GM23248 (cell line): ENCODE results near the gene TRA2B. TPM values are rescaled to one million over a fixed set of nuclear protein-coding genes. Genes with fewer than 3 reads are reported as not detected.

Source experiments
- DNase-seq: peaks from one replicate; pipeline ENCODE4 v3.0.0-alpha.2; 2015
- H2AFZ ChIP-seq: fragments of 200-600 bp; sonication (generic); 2 replicates; pipeline ENCODE4 v1.6.1; 2016; ENCODE audit warnings: antibody characterized with exemption
- H3F3A ChIP-seq: fragments of 200-600 bp; sonication (generic); 2 replicates; pipeline ENCODE4 v1.6.1; 2016; ENCODE audit warnings: mild to moderate bottlenecking, antibody characterized with exemption, mixed run types; ENCODE audit not compliant: insufficient read depth
- H3K27ac ChIP-seq: fragments of 200-600 bp; sonication (generic); 2 replicates; pipeline ENCODE4 v1.5.1; 2016; ENCODE audit warnings: mild to moderate bottlenecking
- H3K27me3 ChIP-seq: fragments of 200-600 bp; sonication (generic); replicated peaks from 2 replicates; pipeline ENCODE4 v1.6.1; 2016; ENCODE audit warnings: mild to moderate bottlenecking; ENCODE audit not compliant: insufficient read depth
- H3K36me3 ChIP-seq: fragments of 200-600 bp; sonication (generic); 2 replicates; pipeline ENCODE4 v1.6.1; 2016; ENCODE audit warnings: low read depth, mild to moderate bottlenecking
- H3K4me1 ChIP-seq: fragments of 200-600 bp; sonication (generic); 2 replicates; pipeline ENCODE4 v1.6.1; 2016; ENCODE audit warnings: mild to moderate bottlenecking; ENCODE audit not compliant: insufficient read depth
- H3K4me2 ChIP-seq: fragments of 200-600 bp; sonication (generic); one replicate; pipeline ENCODE4 v1.6.1; 2016; ENCODE audit warnings: mild to moderate bottlenecking; ENCODE audit not compliant: unreplicated experiment
- H3K4me3 ChIP-seq: fragments of 200-600 bp; sonication (generic); 2 replicates; pipeline ENCODE4 v1.5.1; 2016; ENCODE audit warnings: mild to moderate bottlenecking
- H3K79me2 ChIP-seq: fragments of 200-600 bp; sonication (generic); 2 replicates; pipeline ENCODE4 v1.6.1; 2016; ENCODE audit warnings: mild to moderate bottlenecking; ENCODE audit not compliant: insufficient read depth
- H3K9ac ChIP-seq: fragments of 200-600 bp; sonication (generic); 2 replicates; pipeline ENCODE4 v1.6.1; 2016; ENCODE audit warnings: mild to moderate bottlenecking
- H3K9me2 ChIP-seq: fragments of 200-600 bp; sonication (generic); 2 replicates; pipeline ENCODE4 v1.6.1; 2016; ENCODE audit warnings: mixed run types, mild to moderate bottlenecking, moderate library complexity; ENCODE audit not compliant: insufficient read depth
- H3K9me3 ChIP-seq: fragments of 200-600 bp; sonication (generic); one replicate; pipeline ENCODE4 v1.6.1; 2017; ENCODE audit warnings: low read depth
- H4K20me1 ChIP-seq: fragments of 200-600 bp; sonication (generic); 2 replicates; pipeline ENCODE4 v1.6.0; 2016; ENCODE audit not compliant: insufficient read depth
- EZH2 ChIP-seq: fragments of 200-600 bp; sonication (generic); IDR thresholded peaks from 2 replicates; pipeline ENCODE4 v1.6.1; 2018; ENCODE audit warnings: antibody characterized with exemption, mild to moderate bottlenecking; ENCODE audit not compliant: insufficient read depth, poor library complexity, severe bottlenecking
- EZH2phosphoT487 ChIP-seq: fragments of 200-600 bp; sonication (generic); IDR thresholded peaks from 2 replicates; pipeline ENCODE4 v1.6.1; 2018; ENCODE audit warnings: antibody characterized with exemption, moderate library complexity, mild to moderate bottlenecking, low read depth; ENCODE audit not compliant: insufficient read depth
- WGBS, 2 experiments: methylation state at CpG; one replicate each; pipeline ENCODE4 v1.1.6; 2015 to 2017; ENCODE audit warnings: low lambda C conversion rate in 2 of 2, low coverage in 1 of 2; ENCODE audit errors: missing lambda C conversion rate in 2 of 2; 5-methylcytosine and 5-hydroxymethylcytosine counted together
- in situ Hi-C: fragments of 300-500 bp; cut with MboI; formaldehyde crosslinking; loops from 2 replicates; pipeline ENCODE4 v1.15.0; 2020
- polyA plus RNA-seq: library from polyadenylated mRNA; unstranded; fragments of >200 nt; fragmentation: Nextera tagmentation; extraction: Ambion mirVana; gene quantifications from 2 replicates; pipeline ENCODE4 v1.2.1, GENCODE V29; 2016
- total RNA-seq: library from RNA; depleted of rRNA; stranded (reverse); fragments of >200 nt; shearing (Covaris generic); gene quantifications from 2 replicates; pipeline ENCODE4 v1.2.3, GENCODE V29; 2014

Gene TRA2B
- total and polyA plus RNA-seq, 2 experiments from 2014 or later: 111 to 138 TPM

DNA sequence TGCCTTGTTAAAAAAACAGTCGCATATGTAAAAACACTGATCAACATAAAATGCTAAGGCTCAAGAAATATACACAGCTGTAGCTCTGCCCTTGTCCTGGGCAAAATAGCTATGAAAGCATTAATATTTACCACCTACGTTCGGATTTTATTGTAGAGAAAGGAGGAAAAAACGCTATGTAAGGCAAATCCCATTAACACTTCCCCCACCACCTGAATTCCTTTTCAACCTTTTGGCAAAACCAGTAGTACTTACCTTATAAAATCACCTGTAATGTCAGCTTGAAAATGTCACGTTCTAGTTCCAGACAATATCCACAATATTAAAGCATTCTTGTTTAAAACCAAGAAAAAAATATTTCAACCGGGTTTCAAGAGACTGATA is 3.6 kb downstream of the TRA2B start:
- peak; percentile 19 for DNase-seq
- 12 to 16% methylated on average over 6 of the region's 6 CpGs for WGBS, 2 experiments
- H3K79me2 ChIP-seq: peaks cover 86% of the 10 kb centered on the region
- H3K9ac ChIP-seq: peak overlapping the region; percentile 100
- no peaks in the 10 kb centered on the region for H3K9me3 ChIP-seq
- H3K27me3 ChIP-seq: no peaks in the 10 kb centered on the region
- H4K20me1 ChIP-seq: peaks cover 71% of the 10 kb centered on the region
- peaks cover 54% of the 10 kb centered on the region for H3K4me1 ChIP-seq
- in situ Hi-C loops: no loop called here
- peaks cover 6% of the 10 kb centered on the region; the same call in 1 of the 2 replicates for H3K36me3 ChIP-seq
- peak overlapping the region; percentile 94 for H3K4me3 ChIP-seq
- H2AFZ ChIP-seq: no peak overlapping the region
- no peaks in the 10 kb centered on the region for H3K9me2 ChIP-seq
- H3F3A ChIP-seq: peaks cover 62% of the 10 kb centered on the region
- H3K4me2 ChIP-seq: peak overlapping the region; percentile 99
- TF ChIP-seq EZH2 (no peak), EZH2phosphoT487 (no peak)
- H3K27ac ChIP-seq: peak overlapping the region; percentile 99

GRCh38 chr3:185933374-185934173 is 4.2 kb downstream of the TRA2B start:
- Histone ChIP-seq H3K27ac (peak overlapping the region; percentile 99; the same call in 1 of the 2 replicates), H4K20me1 (peaks cover 77% of the 10 kb centered on the region), H2AFZ (no peak overlapping the region), H3F3A (peaks cover 68% of the 10 kb centered on the region), H3K9me3 (no peaks in the 10 kb centered on the region), H3K36me3 (peaks cover 6% of the 10 kb centered on the region; the same call in 1 of the 2 replicates), H3K4me3 (peak overlapping the region; percentile 94), H3K4me1 (peaks cover 60% of the 10 kb centered on the region), H3K27me3 (no peaks in the 10 kb centered on the region), H3K9ac (peak overlapping the region; percentile 100), H3K9me2 (no peaks in the 10 kb centered on the region), H3K79me2 (peaks cover 92% of the 10 kb centered on the region), H3K4me2 (peak overlapping the region; percentile 99)
- no peak for TF ChIP-seq EZH2phosphoT487
- in situ Hi-C loops: no loop called here
- no peak for DNase-seq

- Histone ChIP-seq H3K27ac (peak overlapping the region; percentile 66), H3K9ac (peak overlapping the region; percentile 100), H3K36me3 (peaks cover 6% of the 10 kb centered on the region; the same call in 1 of the 2 replicates), H3K79me2 (peaks cover 100% of the 10 kb centered on the region), H2AFZ (no peak overlapping the region), H3K4me3 (peak overlapping the region; percentile 94), H3K9me3 (no peaks in the 10 kb centered on the region), H4K20me1 (peaks cover 91% of the 10 kb centered on the region), H3K9me2 (no peaks in the 10 kb centered on the region), H3K4me1 (peaks cover 75% of the 10 kb centered on the region), H3F3A (peaks cover 82% of the 10 kb centered on the region), H3K27me3 (no peaks in the 10 kb centered on the region), H3K4me2 (peak overlapping the region; percentile 99)
- 10 to 11% methylated on average over 8 of the region's 8 CpGs for WGBS, 2 experiments
- peak; percentile 50 for DNase-seq
- in situ Hi-C loops: no loop called here
- TF ChIP-seq EZH2: no peak
- TF ChIP-seq EZH2phosphoT487: no peak
Measured at GRCh38 chr3:185931777-185932612, 5.8 kb downstream of the TRA2B start.

DNA sequence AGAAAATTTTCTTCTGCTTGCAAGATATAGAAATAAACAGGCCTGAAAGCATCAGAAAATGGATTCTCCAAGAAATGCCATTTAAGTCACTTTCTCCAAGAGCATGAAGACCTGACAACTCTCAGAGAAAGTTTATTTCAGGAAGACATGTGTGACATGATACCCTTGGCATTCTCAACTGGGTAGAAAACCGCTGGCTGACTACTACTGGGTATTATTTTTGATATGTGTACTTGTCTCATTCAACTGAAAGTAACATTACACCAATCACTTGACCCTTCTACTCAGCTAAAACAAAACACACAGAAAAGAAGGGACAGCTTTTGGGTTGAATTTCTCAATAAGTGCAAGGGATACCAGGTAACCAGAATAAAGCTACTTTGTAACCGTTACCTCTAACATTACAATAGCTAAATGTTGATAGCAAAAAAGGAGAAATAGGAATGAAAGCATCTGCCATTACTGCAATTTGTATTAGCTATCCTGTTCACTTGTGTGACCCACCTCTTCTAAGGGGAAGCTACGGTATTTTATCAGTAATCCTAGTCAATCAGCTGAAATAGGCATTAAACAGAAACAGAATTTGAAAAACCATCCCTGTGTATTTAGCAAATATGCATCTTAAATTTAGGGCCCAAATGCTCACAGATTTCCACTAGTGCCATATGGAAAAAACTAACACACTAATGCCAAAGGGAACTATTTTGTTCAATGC is 7.3 kb downstream of the TRA2B start:
- Histone ChIP-seq H3K36me3 (peaks cover 15% of the 10 kb centered on the region; the same call in 1 of the 2 replicates), H3K4me2 (peak overlapping the region; percentile 99), H4K20me1 (peaks cover 95% of the 10 kb centered on the region), H3K4me1 (peaks cover 85% of the 10 kb centered on the region), H3K79me2 (peaks cover 100% of the 10 kb centered on the region), H3K27ac (peak overlapping the region; percentile 66), H3K9me3 (no peaks in the 10 kb centered on the region), H3K9ac (peak overlapping the region; percentile 100), H3K9me2 (no peaks in the 10 kb centered on the region), H3K4me3 (peak overlapping the region; percentile 94), H3F3A (peaks cover 91% of the 10 kb centered on the region), H3K27me3 (no peaks in the 10 kb centered on the region), H2AFZ (no peak overlapping the region)
- 48 to 54% methylated on average over 3 of the region's 3 CpGs for WGBS, 2 experiments
- in situ Hi-C loops: no loop called here
- peak; percentile 59 for DNase-seq
- TF ChIP-seq EZH2phosphoT487 (no peak), EZH2 (no peak)
